Renal cortex interstitium (tissue), 15 donors: Measurements from ENCODE around the gene NIF3L1. TPM values are rescaled to one million over a fixed set of nuclear protein-coding genes. Genes with fewer than 3 reads are reported as not detected.

Experiments used
- DNase-seq, 11 donors: peaks; one replicate each; pipeline ENCODE4 v3.0.0-alpha.2; 2013; ENCODE audit warnings: low read depth in 9 of 11, low spot score in 4 of 11; ENCODE audit errors: extremely low read depth in 1 of 11
- long read RNA-seq, 16 experiments: transcript quantifications; one replicate each; lab custom pipeline, GENCODE V29; 2026
- polyA plus RNA-seq, 3 donors: library from polyadenylated mRNA; unstranded; fragments of 120-200 nt; gene quantifications; one replicate each; pipeline ENCODE4 v1.2.1, GENCODE V29; 2013; ENCODE audit not compliant: insufficient read length in 3 of 3

NIF3L1 gene, protein sequence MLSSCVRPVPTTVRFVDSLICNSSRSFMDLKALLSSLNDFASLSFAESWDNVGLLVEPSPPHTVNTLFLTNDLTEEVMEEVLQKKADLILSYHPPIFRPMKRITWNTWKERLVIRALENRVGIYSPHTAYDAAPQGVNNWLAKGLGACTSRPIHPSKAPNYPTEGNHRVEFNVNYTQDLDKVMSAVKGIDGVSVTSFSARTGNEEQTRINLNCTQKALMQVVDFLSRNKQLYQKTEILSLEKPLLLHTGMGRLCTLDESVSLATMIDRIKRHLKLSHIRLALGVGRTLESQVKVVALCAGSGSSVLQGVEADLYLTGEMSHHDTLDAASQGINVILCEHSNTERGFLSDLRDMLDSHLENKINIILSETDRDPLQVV
- 10 to 100 TPM; 36.3 to 53.3 (median 42.1) TPM for polyA plus RNA-seq
- long read RNA-seq, donor 1, partial matches to known transcripts, result 8 of 12 reads
- long read RNA-seq, donor 1, other reads (novel, unspliced or antisense), result 0 of 12 reads
- long read RNA-seq, donor 2, partial matches to known transcripts, result 0 of 2 reads
- long read RNA-seq, donor 2, other reads (novel, unspliced or antisense), result 0 of 2 reads
- long read RNA-seq, donor 3, partial matches to known transcripts, result 19 of 28 reads
- long read RNA-seq, donor 3, other reads (novel, unspliced or antisense), result 5 of 28 reads
- long read RNA-seq, donor 4, partial matches to known transcripts, result 0 of 1 reads
- long read RNA-seq, donor 4, other reads (novel, unspliced or antisense), result 0 of 1 reads
- long read RNA-seq, donor 5, result 0 reads
- long read RNA-seq, donor 6, partial matches to known transcripts, result 7 of 9 reads
- long read RNA-seq, donor 6, other reads (novel, unspliced or antisense), result 0 of 9 reads
- long read RNA-seq, donor 7, partial matches to known transcripts, result 25 of 28 reads
- long read RNA-seq, donor 7, other reads (novel, unspliced or antisense), result 0 of 28 reads
- long read RNA-seq, donor 8, partial matches to known transcripts, result 18 of 23 reads
- long read RNA-seq, donor 8, other reads (novel, unspliced or antisense), result 0 of 23 reads
- long read RNA-seq, donor 9, partial matches to known transcripts, result 9 of 11 reads
- long read RNA-seq, donor 9, other reads (novel, unspliced or antisense), result 0 of 11 reads
- long read RNA-seq, donor 10, partial matches to known transcripts, result 18 of 26 reads
- long read RNA-seq, donor 10, other reads (novel, unspliced or antisense), result 5 of 26 reads
- long read RNA-seq, donor 11, partial matches to known transcripts, result 9 of 11 reads
- long read RNA-seq, donor 11, other reads (novel, unspliced or antisense), result 0 of 11 reads
- long read RNA-seq, donor 12, partial matches to known transcripts, result 0 of 1 reads
- long read RNA-seq, donor 12, other reads (novel, unspliced or antisense), result 0 of 1 reads
- long read RNA-seq, donor 13, partial matches to known transcripts, result 21 of 32 reads
- long read RNA-seq, donor 13, other reads (novel, unspliced or antisense), result 5 of 32 reads
- long read RNA-seq, donor 14, partial matches to known transcripts, result 9 of 10 reads
- long read RNA-seq, donor 14, other reads (novel, unspliced or antisense), result 0 of 10 reads
- long read RNA-seq, donor 15, partial matches to known transcripts, result 5 of 7 reads
- long read RNA-seq, donor 15, other reads (novel, unspliced or antisense), result 0 of 7 reads
- long read RNA-seq, donor 16, partial matches to known transcripts, result 27 of 48 reads
- long read RNA-seq, donor 16, other reads (novel, unspliced or antisense), result 16 of 48 reads

DNA sequence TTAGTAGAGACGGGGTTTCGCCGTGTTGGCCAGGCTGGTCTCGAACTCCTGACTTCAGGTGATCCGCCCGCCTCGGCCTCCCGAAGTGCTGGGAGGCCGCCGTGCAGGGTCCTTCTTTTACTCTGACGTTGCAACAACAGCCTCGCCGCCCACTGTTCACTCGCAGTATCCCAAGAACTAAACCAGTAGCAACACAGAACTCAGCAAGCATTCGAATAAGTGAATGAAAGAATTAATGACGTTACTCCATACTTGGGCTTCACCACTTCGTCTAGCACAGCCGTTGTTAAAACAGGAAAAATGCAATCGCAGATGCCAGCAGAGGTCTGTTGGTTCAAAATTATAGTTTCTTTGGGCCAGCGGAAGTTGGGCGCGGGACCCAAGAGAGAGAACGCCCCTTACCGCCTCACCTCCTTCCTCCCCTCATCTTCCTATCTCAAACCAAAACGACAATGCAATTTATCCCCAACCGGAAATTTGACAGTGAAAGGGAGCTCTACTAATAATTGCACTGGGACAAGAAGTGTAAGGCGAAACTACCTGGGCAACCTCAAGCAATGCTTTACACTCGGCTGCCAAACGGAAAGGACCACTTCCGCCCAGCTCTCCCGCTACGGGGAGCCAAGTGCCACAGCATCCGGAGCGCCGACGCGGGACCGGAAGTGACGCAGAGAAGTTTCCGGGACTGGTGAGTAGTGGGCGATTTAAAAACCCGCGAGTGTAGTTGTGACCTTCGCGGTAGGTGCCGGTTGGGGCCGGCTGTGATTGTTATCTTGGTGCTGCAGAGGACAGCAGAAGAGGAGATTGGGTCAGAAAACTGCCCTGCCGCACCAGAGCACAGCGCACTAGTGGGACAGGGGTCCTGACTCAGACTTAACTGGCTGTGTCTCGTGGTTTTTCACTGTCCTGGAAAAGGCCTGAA lies at the start of gene NIF3L1, which contains the start of gene PPIL3:
Gene NIF3L1 (plus strand): TSS at position 668 of the 922 bp plus-strand sequence. CDS start 2,573 bp downstream, outside the sequence.
Gene PPIL3 (minus strand): TSS at position 374 of the 922 bp plus-strand sequence. CDS start 1,462 bp downstream, outside the sequence.
- peak; percentile 95 to 98 (median 98) for DNase-seq

DNA sequence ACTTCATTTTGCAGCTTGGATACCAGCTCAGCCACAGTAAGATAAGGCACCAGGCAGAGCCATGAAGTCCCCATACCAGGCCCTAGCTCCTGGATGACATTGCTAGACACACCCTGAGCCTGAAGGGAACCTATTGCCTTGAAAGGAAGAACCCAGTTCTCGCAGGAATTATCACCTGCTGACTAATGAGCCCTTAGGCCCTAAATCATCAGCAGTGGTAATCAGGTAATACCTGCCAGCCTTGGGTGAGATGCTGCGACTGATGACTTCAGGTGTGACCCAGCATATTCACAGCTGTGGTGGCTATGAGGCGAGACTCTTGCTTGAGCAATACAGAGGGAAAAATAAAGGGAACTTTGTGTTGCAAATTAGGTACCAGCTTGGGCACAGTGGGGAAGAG lies 49.7 kb upstream of the NIF3L1 start:
- no peak for DNase-seq

DNA sequence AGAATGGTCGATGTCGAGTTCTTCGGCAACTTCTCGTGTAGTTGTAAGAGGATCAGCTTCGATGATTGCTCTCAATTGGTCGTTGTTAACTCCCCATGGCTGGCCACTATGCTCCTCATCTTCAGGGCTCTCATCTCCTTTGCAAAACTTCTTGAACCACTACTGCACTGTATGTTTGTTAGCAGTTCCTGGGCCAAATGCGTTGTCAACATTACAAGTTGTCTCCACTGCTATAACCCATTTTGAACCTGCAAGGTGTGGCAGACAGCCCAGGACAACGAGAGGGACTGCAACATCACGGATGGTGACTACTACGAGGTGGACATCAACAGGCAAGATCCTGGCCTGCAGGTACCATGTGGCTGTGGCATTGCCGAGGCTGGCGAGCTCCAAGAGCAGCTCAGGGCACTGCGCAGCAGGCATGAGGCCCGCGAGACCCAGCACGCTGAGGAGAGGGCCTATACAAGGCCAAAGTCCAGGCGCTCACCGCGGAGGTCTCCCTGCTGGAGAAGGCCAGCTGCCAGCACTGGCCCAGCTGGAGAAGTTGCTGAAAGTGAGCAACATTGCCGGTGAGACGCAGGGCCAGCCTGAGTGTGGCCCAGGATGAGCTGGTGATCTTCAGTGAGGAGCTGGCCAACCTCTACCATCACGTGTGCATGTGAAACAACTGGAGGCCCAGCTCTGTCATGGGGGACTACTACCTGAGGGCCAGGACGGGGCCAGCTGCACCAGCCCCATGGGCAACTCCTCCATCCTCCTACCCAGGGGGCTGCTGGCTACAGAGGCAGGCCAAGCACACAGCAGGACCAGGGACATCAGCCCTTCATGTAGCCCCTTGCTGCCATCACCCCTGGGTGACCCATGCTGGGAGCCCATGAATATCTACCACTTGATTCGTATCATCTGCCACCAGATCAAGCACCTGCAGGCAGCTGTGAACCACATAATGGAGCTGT lies 44.9 kb upstream of the NIF3L1 start:
- DNase-seq, result no peak

DNA sequence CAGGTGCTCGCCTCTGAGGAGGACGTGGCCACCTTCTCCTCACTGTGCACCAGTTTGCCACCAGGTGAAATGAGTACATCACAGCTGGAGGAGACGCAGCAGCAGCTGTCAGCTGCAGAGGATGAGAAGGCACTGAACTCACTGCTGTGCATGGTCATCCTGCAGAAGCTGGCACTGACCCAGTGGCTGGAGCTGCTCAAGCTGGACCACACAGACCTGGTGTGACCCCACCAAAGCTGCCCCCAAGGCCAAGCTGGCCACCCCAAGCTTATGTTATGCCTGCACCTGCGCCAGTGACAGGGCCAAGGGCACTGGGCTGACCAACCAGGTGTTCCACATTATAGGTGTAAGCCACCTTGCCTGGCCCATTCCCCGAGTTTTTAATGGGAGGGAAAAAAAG lies 44.0 kb upstream of the NIF3L1 start:
- DNase-seq, result no peak

DNA sequence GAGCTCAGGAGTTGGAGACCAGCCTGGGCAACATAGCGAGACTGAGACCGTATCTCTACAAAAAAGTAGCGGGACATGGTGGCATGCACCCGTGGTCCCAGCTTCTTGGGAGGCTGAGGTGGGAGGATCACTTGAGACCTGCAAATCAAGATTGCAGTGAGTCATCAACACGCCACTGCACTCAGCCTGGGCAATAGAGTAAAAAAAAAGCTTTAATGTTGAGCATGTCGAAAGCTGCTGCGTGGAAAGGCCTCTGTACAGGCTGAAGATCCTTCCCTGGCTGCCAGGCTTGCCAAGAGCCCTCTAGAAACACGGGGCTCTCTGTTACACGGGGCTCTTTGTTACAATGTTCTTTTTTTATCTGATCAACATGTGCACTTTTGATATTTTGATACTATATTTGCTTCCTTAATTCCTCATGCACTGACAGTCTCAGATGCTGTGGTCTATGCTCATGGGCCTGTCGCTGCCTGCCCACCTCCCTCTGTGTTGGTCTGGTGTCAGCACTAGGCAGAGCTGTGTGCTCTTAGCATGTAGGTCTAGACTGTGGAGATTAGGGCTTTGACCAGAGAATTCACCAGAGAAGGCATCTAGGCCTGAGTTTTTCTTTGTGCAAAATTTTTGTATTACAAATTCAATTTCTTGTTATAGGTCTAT lies 43.4 kb upstream of the NIF3L1 start:
- no peak for DNase-seq

DNA sequence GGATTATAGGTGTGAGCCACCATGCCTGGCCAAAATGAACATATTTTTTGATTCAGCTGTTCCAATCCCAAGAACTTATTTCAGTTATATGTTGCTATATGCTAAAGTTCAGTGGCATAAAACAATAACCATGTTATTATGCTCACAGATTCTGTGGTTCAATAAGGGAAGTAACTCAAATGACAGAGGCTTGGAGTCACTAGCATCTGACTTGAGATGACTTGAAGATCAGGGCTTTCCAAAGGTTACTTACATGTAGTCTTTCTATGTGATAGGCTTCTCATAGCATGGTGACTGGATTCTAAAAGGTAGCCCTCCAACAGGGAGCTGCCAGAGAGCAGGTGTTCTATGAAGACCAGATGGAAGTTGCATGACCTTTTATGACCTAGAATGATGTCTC lies 41.9 kb upstream of the NIF3L1 start:
- no peak for DNase-seq

DNA sequence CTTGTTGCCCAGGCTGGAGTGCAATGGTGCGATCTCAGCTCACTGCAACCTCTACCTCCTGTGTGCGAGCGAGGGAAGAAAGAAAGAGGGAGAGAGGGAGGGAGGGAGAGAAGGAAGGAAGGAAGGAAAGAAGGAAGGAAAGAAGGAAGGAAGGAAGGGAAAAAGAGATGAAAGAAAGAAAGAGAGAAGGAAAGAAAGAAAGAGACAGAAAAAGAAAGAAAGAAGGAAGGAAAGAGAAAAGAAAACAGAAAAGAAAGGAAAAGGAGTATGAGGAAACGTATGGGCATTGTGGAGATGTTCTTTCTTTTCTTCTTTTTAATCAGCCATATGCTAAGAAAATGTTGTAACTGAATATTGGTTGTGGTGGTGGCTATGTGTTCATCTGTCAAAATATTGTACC lies 41.2 kb upstream of the NIF3L1 start:
- no peak for DNase-seq

DNA sequence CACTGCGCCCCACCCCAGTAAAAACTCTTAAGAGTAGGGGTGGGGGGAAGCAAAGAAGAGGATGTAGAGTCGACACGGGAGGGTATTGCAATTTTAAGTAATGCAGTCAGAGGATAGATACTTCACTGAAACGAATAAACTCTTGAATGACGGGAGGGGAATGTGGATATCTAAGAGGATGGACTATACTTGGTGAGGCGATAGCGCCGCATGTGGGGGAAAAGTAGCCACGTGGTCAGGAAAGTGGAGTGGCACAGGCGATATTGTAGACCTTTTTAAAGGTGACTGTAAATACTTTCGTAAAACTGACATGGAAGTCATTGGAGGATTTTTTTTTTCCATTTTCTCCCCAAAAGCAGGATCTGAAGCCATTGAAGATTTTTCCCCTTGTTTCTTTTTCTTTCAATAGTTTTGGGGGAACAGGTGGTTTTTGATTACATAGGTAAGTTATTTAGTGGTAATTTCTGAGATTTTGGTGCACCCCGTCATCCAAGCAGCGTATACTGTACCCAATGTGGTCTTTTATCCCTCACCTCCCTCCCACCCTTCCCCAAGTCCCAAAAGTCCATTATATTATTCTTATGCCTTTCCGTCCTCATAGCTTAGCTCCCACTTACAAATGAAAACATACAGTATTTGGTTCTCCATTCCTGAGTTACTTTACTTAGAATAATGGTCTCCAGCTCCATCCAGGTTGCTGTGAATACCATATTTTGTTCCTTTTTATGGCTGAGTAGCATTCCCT lies 38.5 kb upstream of the NIF3L1 start:
- no peak for DNase-seq

DNA sequence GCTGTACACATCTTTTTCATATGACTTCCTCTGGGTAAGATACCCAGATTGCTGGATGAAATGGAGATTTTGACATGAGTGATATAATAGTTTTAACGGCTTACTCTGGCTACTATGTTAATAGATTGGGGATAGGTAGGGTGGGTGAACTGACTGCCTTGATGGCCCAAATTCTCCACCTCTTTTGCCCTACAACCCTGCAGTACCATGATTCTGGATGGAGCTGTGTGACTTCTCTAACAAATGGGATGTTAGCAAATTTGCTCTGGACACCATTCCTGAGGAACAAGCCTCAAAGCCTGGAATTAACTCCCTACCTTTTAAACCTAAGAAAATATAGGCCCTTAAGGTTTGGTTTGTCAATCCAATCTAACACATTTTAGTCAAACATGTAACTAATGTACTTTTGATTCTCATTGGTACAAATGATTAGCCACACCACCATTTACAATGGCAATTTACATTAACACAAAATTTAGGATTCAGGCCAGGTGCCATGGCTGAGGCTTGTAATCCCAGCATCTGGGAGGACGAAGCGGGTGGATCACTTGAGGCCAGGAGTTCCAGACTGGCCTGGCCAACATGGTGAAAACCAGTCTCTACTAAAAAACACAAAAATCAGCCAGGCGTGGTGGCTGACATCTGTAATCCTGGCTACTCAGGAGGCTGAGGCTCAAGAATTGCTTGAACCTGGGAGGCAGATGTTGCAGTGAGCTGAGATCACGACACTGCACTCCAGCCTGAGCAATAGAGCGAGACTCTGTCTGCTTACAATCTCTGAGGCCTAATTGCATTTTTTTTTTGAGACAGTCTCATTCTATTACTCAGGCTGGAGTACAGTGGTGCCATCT lies 37.5 kb upstream of the NIF3L1 start:
- no peak for DNase-seq

DNA sequence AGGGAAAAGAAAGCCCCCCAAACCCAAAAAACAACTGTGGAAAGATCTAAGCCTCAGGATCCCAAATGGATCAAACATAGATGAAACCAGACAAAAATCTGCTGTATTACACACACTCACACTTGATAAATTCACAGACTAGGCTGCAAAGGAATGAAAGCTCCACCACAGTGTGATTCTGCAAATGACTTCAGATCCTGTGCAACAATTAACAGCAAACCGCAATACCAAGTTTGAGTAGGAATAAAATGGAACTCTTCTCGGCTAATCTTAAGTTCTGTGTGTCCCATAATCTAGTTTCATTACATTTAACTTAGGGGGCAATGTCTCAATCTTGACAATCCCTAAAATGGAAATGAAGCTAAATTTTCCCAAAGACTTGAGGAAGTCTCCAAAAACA lies 36.6 kb upstream of the NIF3L1 start:
- no peak for DNase-seq

DNA sequence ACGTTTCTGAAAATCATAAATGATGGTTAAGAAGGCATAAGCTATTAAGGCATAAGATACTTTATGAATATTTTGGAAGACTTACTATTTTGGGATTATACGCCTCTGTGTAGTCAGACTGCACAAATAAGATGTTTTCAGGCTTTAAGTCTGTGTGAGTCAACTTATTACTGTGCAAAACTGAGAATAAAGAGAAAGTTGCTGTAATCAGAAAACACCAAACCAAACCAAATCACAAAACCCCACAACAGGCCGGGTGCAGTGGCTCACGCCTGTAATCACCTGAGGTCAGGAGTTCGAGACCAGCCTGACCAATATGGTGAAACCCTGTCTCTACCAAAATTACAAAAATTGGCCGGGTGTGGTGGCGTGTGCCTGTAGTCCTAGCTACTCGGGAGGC lies 32.4 kb upstream of the NIF3L1 start:
- no peak for DNase-seq

DNA sequence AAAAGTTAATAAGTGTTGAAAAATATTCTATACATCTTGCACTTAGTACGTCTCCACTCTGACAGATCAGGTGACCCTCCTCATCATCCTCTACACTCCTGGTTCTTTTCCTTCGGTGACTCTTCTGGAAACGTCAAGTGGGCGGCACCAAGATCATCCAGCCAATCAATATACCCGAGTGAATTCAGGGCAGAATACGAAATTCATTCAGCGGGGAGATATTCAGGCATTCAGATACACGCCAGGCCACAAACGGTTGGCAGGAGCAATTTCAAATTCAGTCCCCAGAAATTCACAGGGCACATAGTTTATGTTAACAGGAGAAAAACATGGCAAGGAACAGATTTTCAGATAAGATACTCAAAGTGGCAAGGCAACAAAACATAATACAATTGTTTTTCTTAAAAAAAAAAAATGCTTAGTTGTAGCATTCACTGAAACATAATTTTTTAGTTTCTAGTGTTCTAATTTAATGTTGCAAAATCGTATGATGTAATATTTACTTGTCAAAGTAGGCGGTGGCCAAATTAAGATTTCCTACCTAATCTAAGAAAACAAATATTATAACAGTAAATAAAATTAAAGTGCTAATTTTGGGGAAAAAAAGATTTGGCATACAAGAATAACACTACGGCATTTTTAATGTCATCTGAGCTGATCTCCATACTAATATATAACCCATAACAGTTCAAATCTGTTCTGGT lies 28.9 kb upstream of the NIF3L1 start:
- DNase-seq, result no peak

DNA sequence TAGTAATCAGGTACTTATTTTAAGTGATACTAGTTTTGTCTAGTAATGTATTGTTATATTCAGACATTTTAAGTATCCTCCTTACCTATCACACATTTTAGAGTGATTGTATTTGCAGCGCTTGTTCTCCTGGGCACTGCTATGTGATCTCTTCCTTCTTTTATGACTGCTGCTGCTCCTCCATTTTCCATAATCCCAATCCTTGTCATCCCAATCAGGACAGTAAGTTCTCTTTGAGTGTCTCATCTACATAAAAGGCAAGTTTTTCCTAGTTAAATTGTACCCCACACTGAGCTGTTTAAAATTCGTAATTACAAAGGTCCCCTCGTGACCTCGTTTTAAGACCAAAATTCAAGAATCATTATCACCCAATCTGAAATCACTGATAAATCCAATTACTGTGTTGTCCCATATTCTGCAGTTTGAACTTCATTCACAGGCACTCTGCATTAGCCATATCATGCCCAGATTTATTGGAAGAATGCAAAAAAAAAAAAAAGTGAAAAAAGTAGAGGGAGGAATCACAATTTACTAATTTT lies 27.5 kb upstream of the NIF3L1 start:
- peak in 1 of 11 donors; percentile 9 for DNase-seq
